GM18909 (cell line): ENCODE results near the gene KCNMA1.

ENCODE experiments used
- ATAC-seq: cut with Tn5 transposase; IDR thresholded peaks from one replicate; pipeline ENCODE4 v1.9.1; 2021; ENCODE audit warnings: mild to moderate bottlenecking; ENCODE audit not compliant: unreplicated experiment, poor library complexity

The KCNMA1 gene

GRCh38 chr10:77091597-77092165, 545.9 kb downstream of the KCNMA1 start:
- ATAC-seq, result no peak

- ATAC-seq, result no peak
Observed at GRCh38 chr10:77090381-77091356, 546.9 kb downstream of the KCNMA1 start.

GRCh38 chr10:77087366-77087765, 550.2 kb downstream of the KCNMA1 start:
- ATAC-seq, result no peak

- ATAC-seq, result no peak
Observed at GRCh38 chr10:77086081-77086480, 551.5 kb downstream of the KCNMA1 start.

GRCh38 chr10:77085344-77085743, 552.3 kb downstream of the KCNMA1 start:
- no peak for ATAC-seq

- no peak for ATAC-seq
Observed at GRCh38 chr10:77084431-77085144, 553.0 kb downstream of the KCNMA1 start.

- ATAC-seq, result no peak
Observed at GRCh38 chr10:77082601-77083252, 554.9 kb downstream of the KCNMA1 start.

- no peak for ATAC-seq
Observed at GRCh38 chr10:77081481-77081891, 556.1 kb downstream of the KCNMA1 start.

GRCh38 chr10:77080361-77081027, 557.1 kb downstream of the KCNMA1 start:
- no peak for ATAC-seq

GRCh38 chr10:77079592-77080300, 557.9 kb downstream of the KCNMA1 start:
- no peak for ATAC-seq

- ATAC-seq, result no peak
Observed at GRCh38 chr10:77077316-77077945, 560.2 kb downstream of the KCNMA1 start.

GRCh38 chr10:77075926-77076325, 561.7 kb downstream of the KCNMA1 start:
- no peak for ATAC-seq

- no peak for ATAC-seq
Observed at GRCh38 chr10:77074104-77074624, 563.4 kb downstream of the KCNMA1 start.

- ATAC-seq, result no peak
Observed at GRCh38 chr10:77073663-77073960, 564.0 kb downstream of the KCNMA1 start.

- no peak for ATAC-seq
Observed at GRCh38 chr10:77072836-77073662, 564.6 kb downstream of the KCNMA1 start.

GRCh38 chr10:77072361-77072835, 565.2 kb downstream of the KCNMA1 start:
- no peak for ATAC-seq

GRCh38 chr10:77071956-77072355, 565.7 kb downstream of the KCNMA1 start:
- ATAC-seq, result no peak

- ATAC-seq, result no peak
Observed at GRCh38 chr10:77071001-77071511, 566.6 kb downstream of the KCNMA1 start.
